ENCODE data around the gene MME. TPM values are rescaled to one million over a fixed set of nuclear protein-coding genes. Genes with fewer than 3 reads are reported as not detected.

MME gene
- total RNA-seq, 1 donor from 2014 or later = 31.7 TPM

GRCh38 chr3:155217591-155217990 lies 137.5 kb downstream of the MME start:
- Mint-ChIP-seq H3K36me3 (no peaks in the 10 kb centered on the region), H3K4me3 (no peak overlapping the region), H3K4me1 (peaks cover 9% of the 10 kb centered on the region), H3K27me3 (ENCODE audit: low read depth) (no peaks in the 10 kb centered on the region), H3K27ac (no peak overlapping the region), H3K9me3 (peaks cover 14% of the 10 kb centered on the region)
- no peak for TF ChIP-seq CTCF (IDR thresholded peaks at IDR 0.05; ENCODE audit: unreplicated experiment)
- no peak for DNase-seq (ENCODE audit: low spot score in 2 of 2, unreplicated experiment in 2 of 2)

GRCh38 chr3:155218462-155218861 lies 138.3 kb downstream of the MME start:
- peaks cover 9% of the 10 kb centered on the region for H3K4me1 Mint-ChIP-seq
- H3K9me3 Mint-ChIP-seq = peaks cover 17% of the 10 kb centered on the region
- no peak overlapping the region for H3K4me3 Mint-ChIP-seq
- no peaks in the 10 kb centered on the region for H3K36me3 Mint-ChIP-seq
- no peak for TF ChIP-seq CTCF (IDR thresholded peaks at IDR 0.05; ENCODE audit: unreplicated experiment)
- H3K27me3 Mint-ChIP-seq (ENCODE audit: low read depth) = no peaks in the 10 kb centered on the region
- no peak for DNase-seq (ENCODE audit: low spot score in 2 of 2, unreplicated experiment in 2 of 2)
- H3K27ac Mint-ChIP-seq = no peak overlapping the region

GRCh38 chr3:155219106-155219505 lies 139.0 kb downstream of the MME start:
- Mint-ChIP-seq H3K9me3 (peaks cover 20% of the 10 kb centered on the region), H3K27me3 (ENCODE audit: low read depth) (no peaks in the 10 kb centered on the region), H3K4me1 (peaks cover 9% of the 10 kb centered on the region), H3K36me3 (no peaks in the 10 kb centered on the region), H3K27ac (no peak overlapping the region), H3K4me3 (no peak overlapping the region)
- no peak for DNase-seq (ENCODE audit: low spot score in 2 of 2, unreplicated experiment in 2 of 2)
- no peak for TF ChIP-seq CTCF (IDR thresholded peaks at IDR 0.05; ENCODE audit: unreplicated experiment)

GRCh38 chr3:155225417-155225816 lies 145.3 kb downstream of the MME start:
- Mint-ChIP-seq H3K36me3 (no peaks in the 10 kb centered on the region), H3K9me3 (peaks cover 19% of the 10 kb centered on the region), H3K27ac (no peak overlapping the region), H3K27me3 (ENCODE audit: low read depth) (no peaks in the 10 kb centered on the region), H3K4me3 (no peak overlapping the region), H3K4me1 (peaks cover 6% of the 10 kb centered on the region)
- DNase-seq (ENCODE audit: low spot score in 2 of 2, unreplicated experiment in 2 of 2) = no peak
- TF ChIP-seq CTCF (IDR thresholded peaks at IDR 0.05; ENCODE audit: unreplicated experiment) = no peak

- H3K4me1 Mint-ChIP-seq = peaks cover 6% of the 10 kb centered on the region
- H3K4me3 Mint-ChIP-seq = no peak overlapping the region
- TF ChIP-seq CTCF (IDR thresholded peaks at IDR 0.05; ENCODE audit: unreplicated experiment) = no peak
- no peak for DNase-seq (ENCODE audit: low spot score in 2 of 2, unreplicated experiment in 2 of 2)
- no peaks in the 10 kb centered on the region for H3K27me3 Mint-ChIP-seq (ENCODE audit: low read depth)
- H3K9me3 Mint-ChIP-seq = peaks cover 9% of the 10 kb centered on the region
- H3K27ac Mint-ChIP-seq = no peak overlapping the region
- no peaks in the 10 kb centered on the region for H3K36me3 Mint-ChIP-seq
Measured at GRCh38 chr3:155227141-155227540, 147.0 kb downstream of the MME start.

- TF ChIP-seq CTCF (IDR thresholded peaks at IDR 0.05; ENCODE audit: unreplicated experiment) = no peak
- Mint-ChIP-seq H3K27ac (no peak overlapping the region), H3K9me3 (peaks cover 5% of the 10 kb centered on the region), H3K4me1 (peaks cover 15% of the 10 kb centered on the region), H3K27me3 (ENCODE audit: low read depth) (no peaks in the 10 kb centered on the region), H3K4me3 (no peak overlapping the region), H3K36me3 (no peaks in the 10 kb centered on the region)
- no peak for DNase-seq (ENCODE audit: low spot score in 2 of 2, unreplicated experiment in 2 of 2)
Measured at GRCh38 chr3:155228676-155229075, 148.6 kb downstream of the MME start.
